Keratinocyte (primary cell): ENCODE measurements around the gene HKDC1.

Experiments
- EZH2 ChIP-seq: IDR thresholded peaks from one replicate; pipeline ENCODE4 v1.6.1; 2012; ENCODE audit warnings: inconsistent platforms, mild to moderate bottlenecking, low read length, moderate library complexity
- TF ChIP-seq, protein P1 (sequence below), 3 experiments: IDR thresholded peaks in 1 of 3; conservative IDR thresholded peaks in 1 of 3; optimal IDR thresholded peaks in 1 of 3; 2 replicates in 2 of 3; 3 replicates in 1 of 3; pipeline versions ENCODE3 to v1.5.1; 2011; ENCODE audit warnings: low read length in 3 of 3, mild to moderate bottlenecking in 3 of 3, moderate library complexity in 2 of 3, control low read depth in 1 of 3, inconsistent platforms in 1 of 3; ENCODE audit not compliant: insufficient read depth in 2 of 3; ENCODE audit errors: extremely low read depth in 1 of 3

DNA sequence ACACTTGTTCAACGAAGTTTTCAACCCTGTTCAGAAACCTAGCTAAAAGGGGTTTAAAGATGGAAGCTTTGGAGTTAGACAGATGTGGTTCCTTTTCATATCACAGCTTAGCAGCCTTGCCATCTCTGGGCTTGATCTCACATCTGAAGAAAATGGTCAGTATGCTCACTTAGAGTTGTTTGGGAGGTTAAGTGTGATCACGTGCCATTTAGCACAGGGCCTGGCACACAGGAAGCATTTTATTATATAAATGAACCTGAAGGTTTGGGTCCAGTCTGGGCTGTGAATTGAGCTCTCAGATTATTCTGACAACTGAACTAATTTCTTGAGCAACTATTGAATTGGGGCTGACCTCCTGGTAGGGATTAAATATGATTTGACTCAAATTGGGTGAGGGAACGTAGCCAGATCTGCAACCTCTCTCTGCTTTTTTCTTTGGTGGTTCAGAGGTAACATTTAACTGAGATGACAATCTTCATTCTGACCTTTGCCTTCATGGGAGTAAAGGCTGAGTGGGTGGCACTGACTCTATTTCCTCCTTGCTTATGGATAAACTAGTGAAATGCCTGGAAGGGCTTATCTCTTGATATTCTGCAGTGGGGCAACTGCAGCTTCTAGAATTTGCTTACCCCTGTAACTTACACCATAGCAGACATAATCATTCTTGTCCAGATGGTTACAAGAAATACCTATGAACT is 10.2 kb upstream of the HKDC1 start:
- TF ChIP-seq, protein P1, sequence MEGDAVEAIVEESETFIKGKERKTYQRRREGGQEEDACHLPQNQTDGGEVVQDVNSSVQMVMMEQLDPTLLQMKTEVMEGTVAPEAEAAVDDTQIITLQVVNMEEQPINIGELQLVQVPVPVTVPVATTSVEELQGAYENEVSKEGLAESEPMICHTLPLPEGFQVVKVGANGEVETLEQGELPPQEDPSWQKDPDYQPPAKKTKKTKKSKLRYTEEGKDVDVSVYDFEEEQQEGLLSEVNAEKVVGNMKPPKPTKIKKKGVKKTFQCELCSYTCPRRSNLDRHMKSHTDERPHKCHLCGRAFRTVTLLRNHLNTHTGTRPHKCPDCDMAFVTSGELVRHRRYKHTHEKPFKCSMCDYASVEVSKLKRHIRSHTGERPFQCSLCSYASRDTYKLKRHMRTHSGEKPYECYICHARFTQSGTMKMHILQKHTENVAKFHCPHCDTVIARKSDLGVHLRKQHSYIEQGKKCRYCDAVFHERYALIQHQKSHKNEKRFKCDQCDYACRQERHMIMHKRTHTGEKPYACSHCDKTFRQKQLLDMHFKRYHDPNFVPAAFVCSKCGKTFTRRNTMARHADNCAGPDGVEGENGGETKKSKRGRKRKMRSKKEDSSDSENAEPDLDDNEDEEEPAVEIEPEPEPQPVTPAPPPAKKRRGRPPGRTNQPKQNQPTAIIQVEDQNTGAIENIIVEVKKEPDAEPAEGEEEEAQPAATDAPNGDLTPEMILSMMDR (optimal IDR thresholded peaks at IDR 0.05 in 1 of 3, IDR thresholded peaks at IDR 0.05 in 1 of 3, conservative IDR thresholded peaks at IDR 0.05 in 1 of 3; ENCODE audit: extremely low read depth in 1 of 3, insufficient read depth in 2 of 3, low read length in 3 of 3), result no peak
- no peak for TF ChIP-seq EZH2
